K562 (cell line): ENCODE data around the gene KCNK4. TPM values are rescaled to one million over a fixed set of nuclear protein-coding genes. Genes with fewer than 3 reads are reported as not detected.

ENCODE experiments used
- ATAC-seq: fragments of 200-7000 bp; cut with Tn5 transposase; 3 replicates; pipeline ENCODE4 v1.9.1; 2020; ENCODE audit warnings: moderate library complexity
- BruUV-seq: library from RNA; stranded (reverse); fragments of 400-500 nt; replicated peaks from 2 replicates; lab custom pipeline; 2021; lab: Mats Ljungman, UMichigan
- CTCF ChIA-PET: fragments of 300-600 bp; formaldehyde crosslinking; extraction: SDS; loops from one replicate; lab custom pipeline; 2021; ENCODE audit warnings: low intra/inter-chr PET ratio; lab: Yijun Ruan, JAX
- POLR2A ChIA-PET: fragments of 300-600, 350-650 bp; sonication (Branson Sonifier 250); formaldehyde crosslinking; extraction: SDS; loops from one replicate; lab custom pipeline; 2021; ENCODE audit warnings: antibody characterized with exemption, inconsistent platforms; lab: Yijun Ruan, JAX
- DNase-seq, 4 experiments: peaks; one replicate each; pipeline versions ENCODE4 v3.0.0 to v3.0.0-alpha.2; 2011 to 2018; ENCODE audit warnings: low spot score in 3 of 4, mixed read lengths in 3 of 4; ENCODE audit errors: extremely low read depth in 1 of 4
- FAIRE-seq: peaks from 2 replicates; lab custom pipeline; 2011; peaks lifted over from hg19 to GRCh38; lab: Jason Lieb, UNC
- H2AFZ ChIP-seq: 2 replicates; pipeline ENCODE4 v1.6.0; 2011; ENCODE audit warnings: low read depth, low read length, control low read depth, inconsistent platforms
- H3K27ac ChIP-seq: fragments of 200-600 bp; 3 replicates; pipeline ENCODE4 v1.8.0; 2011; ENCODE audit warnings: low read depth, mild to moderate bottlenecking, control low read depth, inconsistent platforms, low read length, moderate library complexity, mixed read lengths; ENCODE audit errors: extremely low read depth
- H3K27me3 ChIP-seq, 2 experiments: fragments of 300-600 bp in 1 of 2; 2 replicates in 1 of 2; 3 replicates in 1 of 2; pipeline versions ENCODE4 v1.6.0 to v1.8.0; 2011; ENCODE audit warnings: inconsistent platforms in 2 of 2, low read length in 2 of 2, mild to moderate bottlenecking in 1 of 2, mixed read lengths in 1 of 2, moderate library complexity in 1 of 2; ENCODE audit not compliant: control insufficient read depth in 2 of 2, insufficient read depth in 2 of 2
- H3K36me3 ChIP-seq: fragments of 300-600 bp; 3 replicates; pipeline ENCODE4 v1.8.0; 2011; ENCODE audit warnings: mild to moderate bottlenecking, low read length, inconsistent platforms; ENCODE audit not compliant: control insufficient read depth, insufficient read depth
- H3K4me1 ChIP-seq, 2 experiments: fragments of 200-600 bp in 1 of 2; replicated peaks in 1 of 2; 2 replicates in 1 of 2; 3 replicates in 1 of 2; pipeline versions ENCODE4 v1.5.1 to v1.8.0; 2011; ENCODE audit warnings: inconsistent platforms in 2 of 2, low read length in 2 of 2, mild to moderate bottlenecking in 1 of 2, mixed read lengths in 1 of 2, moderate library complexity in 1 of 2; ENCODE audit not compliant: control insufficient read depth in 2 of 2, insufficient read depth in 2 of 2
- H3K4me2 ChIP-seq: 2 replicates; pipeline ENCODE4 v1.6.1; 2011; ENCODE audit warnings: low read length, control low read depth, inconsistent platforms, mixed read lengths; ENCODE audit not compliant: insufficient read depth
- H3K4me3 ChIP-seq: fragments of 200-600 bp; sonication (generic), shearing (Covaris generic); 2 replicates; pipeline ENCODE4 v1.5.1; 2016; ENCODE audit warnings: control low read depth, inconsistent platforms
- H3K79me2 ChIP-seq: fragments of 200-600 bp; 3 replicates; pipeline ENCODE4 v1.8.0; 2011; ENCODE audit warnings: low read length, inconsistent platforms; ENCODE audit not compliant: control insufficient read depth, insufficient read depth
- H3K9ac ChIP-seq, 2 experiments: 2 replicates each; pipeline versions ENCODE4 v1.6.0 to v1.6.1; 2011; ENCODE audit warnings: low read depth in 2 of 2, low read length in 2 of 2, control low read depth in 1 of 2, inconsistent platforms in 1 of 2, mild to moderate bottlenecking in 1 of 2, mixed read lengths in 1 of 2; ENCODE audit not compliant: insufficient read depth in 1 of 2
- H3K9me1 ChIP-seq: one replicate; pipeline ENCODE4 v1.6.0; 2011; ENCODE audit warnings: inconsistent platforms, mild to moderate bottlenecking, low read length, moderate library complexity; ENCODE audit not compliant: control insufficient read depth, insufficient read depth
- H3K9me3 ChIP-seq: replicated peaks from 2 replicates; pipeline ENCODE4 v1.5.1; 2011; ENCODE audit warnings: low read depth, low read length, inconsistent platforms; ENCODE audit not compliant: control insufficient read depth, insufficient read depth
- H4K20me1 ChIP-seq: replicated peaks from 2 replicates; pipeline ENCODE4 v1.6.1; 2011; ENCODE audit warnings: low read length, inconsistent platforms, mixed read lengths; ENCODE audit not compliant: control insufficient read depth, insufficient read depth
- ARID3B ChIP-seq: fragments of 250-450 bp; sonication (Bioruptor Pico); IDR thresholded peaks from 2 replicates; pipeline ENCODE4 v1.4.0; 2020; ENCODE audit warnings: borderline replicate concordance
- C11orf30 ChIP-seq: fragments of 450-650 bp; IDR thresholded peaks from 2 replicates; pipeline ENCODE4 v1.6.1; 2016; ENCODE audit warnings: low read depth, mild to moderate bottlenecking
- FUS ChIP-seq: fragments of 200-400 bp; formaldehyde crosslinking; optimal IDR thresholded peaks from 2 replicates; pipeline ENCODE3; 2017; ENCODE audit warnings: low read depth, low read length
- MAFG ChIP-seq: fragments of 450-650 bp; conservative IDR thresholded peaks from 2 replicates; pipeline ENCODE4 v1.6.1; 2016; ENCODE audit warnings: missing genetic modification characterization, missing compliant biosample characterization
- MAFK ChIP-seq: IDR thresholded peaks from 2 replicates; pipeline ENCODE4 v1.6.1; 2011; ENCODE audit warnings: low read length, improper control_type of control experiment
- NR2C1 ChIP-seq, 2 experiments: fragments of 450-650 bp; IDR thresholded peaks; 2 replicates each; pipeline ENCODE4 v1.6.1; 2017; ENCODE audit warnings: mild to moderate bottlenecking in 2 of 2, antibody characterized with exemption in 1 of 2, inconsistent platforms in 1 of 2, missing compliant biosample characterization in 1 of 2, missing genetic modification characterization in 1 of 2
- PURB ChIP-seq: sonication (generic); formaldehyde crosslinking; IDR thresholded peaks from 2 replicates; pipeline ENCODE4 v1.9.0; 2021; ENCODE audit warnings: low read depth, mild to moderate bottlenecking, missing genetic modification reagents
- RUNX1 ChIP-seq: sonication (generic); IDR thresholded peaks from 2 replicates; pipeline ENCODE4 v1.6.1; 2016; ENCODE audit warnings: antibody characterized with exemption, low read depth
- ZBTB11 ChIP-seq, 3 experiments: fragments of 200-800 bp in 1 of 3; fragments of 250-450 bp in 1 of 3; fragments of 450-650 bp in 1 of 3; sonication (Bioruptor Pico) in 1 of 3; sonication (Bioruptor generic) in 1 of 3; formaldehyde crosslinking in 1 of 3; IDR thresholded peaks; 2 replicates each; pipeline versions ENCODE4 v1.6.1 to v1.8.0; 2016 to 2022; ENCODE audit warnings: mild to moderate bottlenecking in 2 of 3, missing genetic modification characterization in 2 of 3, missing compliant biosample characterization in 1 of 3, moderate library complexity in 1 of 3
- ZNF311 ChIP-seq: fragments of 250-450 bp; sonication (Bioruptor Pico); IDR thresholded peaks from 2 replicates; pipeline ENCODE4 v1.4.0; 2020; ENCODE audit warnings: mild to moderate bottlenecking, moderate library complexity
- ZNF316 ChIP-seq: fragments of 450-650 bp; IDR thresholded peaks from 2 replicates; pipeline ENCODE4 v1.6.1; 2016
- ZNF431 ChIP-seq: sonication (generic); formaldehyde crosslinking; IDR thresholded peaks from 2 replicates; pipeline ENCODE4 v1.8.0; 2022; ENCODE audit warnings: mild to moderate bottlenecking, missing genetic modification reagents
- ZNF584 ChIP-seq: fragments of 200-800 bp; sonication (Bioruptor generic); IDR thresholded peaks from 2 replicates; pipeline ENCODE4 v1.6.1; 2016; ENCODE audit warnings: low read depth, mild to moderate bottlenecking, missing genetic modification characterization, missing compliant biosample characterization
- WGBS: fragments of 100-300 bp; shearing (Covaris generic); methylation state at CpG from one replicate; pipeline ENCODE4 v1.1.6; 2016; ENCODE audit warnings: low coverage, mixed read lengths; ENCODE audit not compliant: insufficient coverage; ENCODE audit errors: missing lambda C conversion rate; 5-methylcytosine and 5-hydroxymethylcytosine counted together
- in situ Hi-C: fragments of 300-500 bp; cut with MboI; formaldehyde crosslinking; loops from 4 replicates; pipeline ENCODE4 v1.15.0; 2018; ENCODE audit warnings: inconsistent platforms, mixed read lengths
- intact Hi-C: fragments of 100-400 bp; cut with micrococcal nuclease; formaldehyde crosslinking; loops from 2 replicates; pipeline ENCODE4 v1.14.2; 2022
- polyA plus RNA-seq, 8 experiments: library from polyadenylated mRNA; depleted of rRNA in 4 of 8; stranded (reverse) in 5 of 8; unstranded in 3 of 8; fragments of >200 nt; fragmentation: Nextera tagmentation in 2 of 8; fragmentation: Illumina TruSeq in 1 of 8; extraction: Ambion mirVana in 2 of 8; extraction: Trizol in 1 of 8; gene quantifications; 2 replicates each; pipeline versions ENCODE4 v1.2.1 to v1.2.3, GENCODE V29; 2011 to 2014; ENCODE audit warnings: inconsistent platforms in 1 of 8, missing spikeins in 1 of 8
- total RNA-seq, 7 experiments: library from RNA; depleted of rRNA in 6 of 7; stranded (reverse); fragments of >200 nt in 6 of 7; fragmentation: Illumina TruSeq in 2 of 7; extraction: Trizol in 2 of 7; gene quantifications; 2 replicates each; pipeline versions ENCODE4 v1.2.1 to v1.2.3, GENCODE V29; 2011 to 2021; ENCODE audit warnings: low replicate concordance in 1 of 7

KCNK4 gene
- total and polyA plus RNA-seq, 9 of the 15 experiments (the other 6 are each of a cell fraction or from before 2014, with no cell fraction given), result not detected

DNA sequence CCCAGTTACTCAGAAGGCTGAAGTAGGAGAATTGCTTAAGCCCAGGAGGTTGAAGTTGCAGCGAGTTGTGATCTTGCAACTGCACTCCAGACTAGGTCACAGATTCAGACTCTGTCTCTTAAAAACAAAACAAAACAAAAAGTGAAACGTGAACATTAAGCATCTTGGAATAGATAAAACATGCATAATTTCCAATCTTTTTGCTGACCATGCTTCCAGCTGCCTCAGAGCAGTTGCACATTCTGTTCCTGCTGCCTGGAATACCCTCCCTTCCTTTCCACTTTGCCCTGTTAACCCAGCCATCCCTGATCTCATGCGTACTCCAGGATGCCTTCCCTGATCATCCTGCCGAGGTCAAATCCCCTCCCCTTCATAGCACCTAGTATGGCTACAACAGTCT is 48.2 kb downstream of the KCNK4 start:
- peak overlapping the region; percentile 2; the same call in 1 of the 2 replicates for H2AFZ ChIP-seq
- H3K36me3 ChIP-seq, result no peaks in the 10 kb centered on the region
- no peak for DNase-seq
- no peaks in the 10 kb centered on the region; the same call in 1 of the 2 replicates for H4K20me1 ChIP-seq
- no peak for ATAC-seq
- H3K9me3 ChIP-seq, result no peaks in the 10 kb centered on the region
- peak overlapping the region in 1 of 2 experiments; percentile 66; a peak in 1 of 4 replicates for H3K9ac ChIP-seq
- WGBS, result 35% methylated on average over 4 of the region's 4 CpGs
- no peaks in the 10 kb centered on the region for H3K27me3 ChIP-seq
- CTCF ChIA-PET, result no interaction called here
- intact Hi-C loops, result no loop called here
- H3K4me2 ChIP-seq, result no peak overlapping the region
- H3K27ac ChIP-seq, result no peak overlapping the region
- FAIRE-seq, result no peak
- H3K79me2 ChIP-seq, result no peaks in the 10 kb centered on the region
- no TSS peak for BruUV-seq
- TF ChIP-seq ZBTB11 (CRISPR knock-in tag; IDR thresholded peaks at IDR 0.05) (0 out of 6 replicates have a peak, but pooled peaks of 1 of the 3 experiments have one; percentile 13), ZNF316 (peak; percentile 57), PURB (no peak), ZNF584 (CRISPR knock-in tag) (no peak), NR2C1 (IDR thresholded peaks at IDR 0.05) (no peak), NR2C1 (tag; IDR thresholded peaks at IDR 0.05) (no peak), MAFK (0 out of 2 replicates have a peak, but pooled peaks have one; percentile 5), C11orf30 (0 out of 2 replicates have a peak, but pooled peaks have one; percentile 29), ARID3B (CRISPR knock-in tag) (no peak), RUNX1 (no peak), ZNF311 (no peak), MAFG (tag) (0 out of 2 replicates have a peak, but pooled peaks have one; percentile 10), ZNF431 (CRISPR knock-in tag) (no peak), FUS (no peak)
- peaks cover 37 to 64% of the 10 kb centered on the region in 2 experiments for H3K4me1 ChIP-seq
- no peak overlapping the region for H3K4me3 ChIP-seq
- POLR2A ChIA-PET, result interaction anchor here (1.4 kb wide), 1 partner anchor 17 kb away, joined by 4 read pairs; no protein-coding TSS in a partner anchor
- H3K9me1 ChIP-seq, result no peaks in the 10 kb centered on the region
- in situ Hi-C loops, result no loop called here
